ENCODE results near the gene ADCY1. TPM values are rescaled to one million over a fixed set of nuclear protein-coding genes. Genes with fewer than 3 reads are reported as not detected.
"Not testable (repeated sequence)": the region's sequence is repeated elsewhere in the genome, so short reads cannot be mapped to it uniquely, and the experiment has no call there.

The ADCY1 gene
- total RNA-seq, 1 experiment from 2014 or later, result 3.1 TPM

DNA sequence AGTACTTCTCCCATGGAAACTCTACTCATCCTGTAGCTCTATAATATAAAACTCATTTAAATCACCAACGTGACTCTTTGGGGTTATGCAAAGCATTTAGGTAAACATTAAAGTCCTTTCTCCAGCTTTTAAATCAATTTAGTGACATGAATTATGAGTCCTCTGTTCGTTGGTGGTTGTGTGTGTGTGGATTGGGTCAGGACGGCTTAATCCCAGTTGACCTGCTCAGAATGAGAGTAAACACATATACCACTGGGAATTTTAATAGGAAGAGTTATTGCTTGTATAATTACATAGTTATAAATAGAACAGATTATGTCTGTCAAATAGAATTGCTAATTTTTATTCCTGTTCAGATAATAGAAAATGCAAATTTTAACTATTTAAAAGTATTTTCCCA is 30.7 kb upstream of the ADCY1 start:
- Histone ChIP-seq H3K4me3 (ENCODE audit: low read length) (no peak overlapping the region), H3K79me2 (ENCODE audit: low read length) (no peaks in the 10 kb centered on the region), H3K4me1 (ENCODE audit: insufficient read depth, low read length) (no peaks in the 10 kb centered on the region), H3K9me3 (ENCODE audit: low read length) (peaks cover 13% of the 10 kb centered on the region; the same call in 1 of the 2 replicates), H3K27me3 (ENCODE audit: low read length) (no peaks in the 10 kb centered on the region), H4K20me1 (ENCODE audit: low read length) (no peaks in the 10 kb centered on the region), H3K36me3 (ENCODE audit: low read depth, low read length) (no peaks in the 10 kb centered on the region; the same call in 1 of the 2 replicates), H2AFZ (ENCODE audit: low read length) (no peak overlapping the region), H3K9me2 (replicated peaks; ENCODE audit: low read length) (no peaks in the 10 kb centered on the region), H3K9ac (ENCODE audit: low read length) (no peak overlapping the region), H3F3A (ENCODE audit: low read length, unreplicated experiment) (no peaks in the 10 kb centered on the region), H3K4me2 (ENCODE audit: low read length) (no peak overlapping the region), H3K27ac (ENCODE audit: low read length) (no peak overlapping the region)
- POLR2A ChIA-PET (ENCODE audit: unreplicated experiment), result no interaction called here
- CTCF ChIA-PET, result no interaction called here
- intact Hi-C loops (cut with micrococcal nuclease), result no loop called here
- DNase-seq, result no peak
- TF ChIP-seq, protein P1, sequence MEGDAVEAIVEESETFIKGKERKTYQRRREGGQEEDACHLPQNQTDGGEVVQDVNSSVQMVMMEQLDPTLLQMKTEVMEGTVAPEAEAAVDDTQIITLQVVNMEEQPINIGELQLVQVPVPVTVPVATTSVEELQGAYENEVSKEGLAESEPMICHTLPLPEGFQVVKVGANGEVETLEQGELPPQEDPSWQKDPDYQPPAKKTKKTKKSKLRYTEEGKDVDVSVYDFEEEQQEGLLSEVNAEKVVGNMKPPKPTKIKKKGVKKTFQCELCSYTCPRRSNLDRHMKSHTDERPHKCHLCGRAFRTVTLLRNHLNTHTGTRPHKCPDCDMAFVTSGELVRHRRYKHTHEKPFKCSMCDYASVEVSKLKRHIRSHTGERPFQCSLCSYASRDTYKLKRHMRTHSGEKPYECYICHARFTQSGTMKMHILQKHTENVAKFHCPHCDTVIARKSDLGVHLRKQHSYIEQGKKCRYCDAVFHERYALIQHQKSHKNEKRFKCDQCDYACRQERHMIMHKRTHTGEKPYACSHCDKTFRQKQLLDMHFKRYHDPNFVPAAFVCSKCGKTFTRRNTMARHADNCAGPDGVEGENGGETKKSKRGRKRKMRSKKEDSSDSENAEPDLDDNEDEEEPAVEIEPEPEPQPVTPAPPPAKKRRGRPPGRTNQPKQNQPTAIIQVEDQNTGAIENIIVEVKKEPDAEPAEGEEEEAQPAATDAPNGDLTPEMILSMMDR (conservative IDR thresholded peaks at IDR 0.05; ENCODE audit: low read depth, low read length), result no peak
- TF ChIP-seq EZH2 (IDR thresholded peaks at IDR 0.05; ENCODE audit: low read length, unreplicated experiment) (no peak), EZH2phosphoT487 (IDR thresholded peaks at IDR 0.05; ENCODE audit: borderline replicate concordance, low read length) (no peak)
- ATAC-seq, result peak; percentile 38; the same call in 1 of the 2 replicates
- no TSS peak for BruUV-seq (replicated peaks)

DNA sequence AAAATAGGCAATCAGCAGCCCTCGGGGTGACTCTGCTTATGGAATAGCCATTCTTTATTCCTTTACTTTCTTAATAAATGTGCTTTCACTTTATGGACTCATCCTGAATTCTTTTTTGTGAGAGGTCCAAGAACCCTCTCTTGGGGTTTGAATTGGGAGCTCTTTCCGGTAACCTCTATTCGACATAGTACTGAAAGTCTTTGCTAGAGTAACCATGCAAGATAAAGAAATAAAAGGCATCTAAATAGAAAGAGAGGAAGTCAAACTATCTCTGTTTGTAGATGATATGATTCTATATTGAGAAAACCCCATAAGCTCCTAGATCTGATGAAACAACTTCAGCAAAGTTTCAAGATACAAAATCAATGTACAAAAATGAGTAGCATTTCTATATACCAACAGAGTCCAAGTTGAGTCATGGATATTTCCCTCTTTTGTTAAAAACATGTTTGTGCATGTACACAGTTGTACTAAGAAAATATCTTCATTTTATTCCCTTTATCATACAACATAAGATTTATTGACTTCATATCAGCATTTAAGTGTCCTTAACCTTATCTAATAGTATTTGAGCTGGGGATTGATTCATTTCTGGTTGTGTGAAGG is 29.0 kb upstream of the ADCY1 start:
- intact Hi-C loops (cut with micrococcal nuclease); DNase-seq; H3K27me3 ChIP-seq (ENCODE audit: low read length); CTCF ChIA-PET; H2AFZ ChIP-seq (ENCODE audit: low read length); H3K4me1 ChIP-seq (ENCODE audit: insufficient read depth, low read length); ATAC-seq; H3K79me2 ChIP-seq (ENCODE audit: low read length); H3K4me3 ChIP-seq (ENCODE audit: low read length); H3K9me2 ChIP-seq (replicated peaks; ENCODE audit: low read length); POLR2A ChIA-PET (ENCODE audit: unreplicated experiment); H3K27ac ChIP-seq (ENCODE audit: low read length); H3K9me3 ChIP-seq (ENCODE audit: low read length); H3K9ac ChIP-seq (ENCODE audit: low read length); H3F3A ChIP-seq (ENCODE audit: low read length, unreplicated experiment); H3K36me3 ChIP-seq (ENCODE audit: low read depth, low read length); H4K20me1 ChIP-seq (ENCODE audit: low read length); BruUV-seq (replicated peaks); H3K4me2 ChIP-seq (ENCODE audit: low read length): not testable (repeated sequence)

DNA sequence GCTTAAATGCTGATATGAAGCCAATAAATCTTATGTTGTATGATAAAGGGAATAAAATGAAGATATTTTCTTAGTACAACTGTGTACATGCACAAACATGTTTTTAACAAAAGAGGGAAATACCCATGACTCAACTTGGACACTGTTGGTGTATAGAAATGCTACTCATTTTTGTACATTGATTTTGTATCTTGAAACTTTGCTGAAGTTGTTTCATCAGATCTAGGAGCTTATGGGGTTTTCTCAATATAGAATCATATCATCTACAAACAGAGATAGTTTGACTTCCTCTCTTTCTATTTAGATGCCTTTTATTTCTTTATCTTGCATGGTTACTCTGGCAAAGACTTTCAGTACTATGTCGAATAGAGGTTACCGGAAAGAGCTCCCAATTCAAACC is 25.3 kb upstream of the ADCY1 start:
- H3K9ac ChIP-seq (ENCODE audit: low read length); H3F3A ChIP-seq (ENCODE audit: low read length, unreplicated experiment); H3K36me3 ChIP-seq (ENCODE audit: low read depth, low read length); H3K4me1 ChIP-seq (ENCODE audit: insufficient read depth, low read length); H2AFZ ChIP-seq (ENCODE audit: low read length); H3K4me3 ChIP-seq (ENCODE audit: low read length); H3K27me3 ChIP-seq (ENCODE audit: low read length); CTCF ChIA-PET; H3K9me3 ChIP-seq (ENCODE audit: low read length); H3K27ac ChIP-seq (ENCODE audit: low read length); POLR2A ChIA-PET (ENCODE audit: unreplicated experiment); DNase-seq; H3K4me2 ChIP-seq (ENCODE audit: low read length); H4K20me1 ChIP-seq (ENCODE audit: low read length); H3K9me2 ChIP-seq (replicated peaks; ENCODE audit: low read length); ATAC-seq; H3K79me2 ChIP-seq (ENCODE audit: low read length); BruUV-seq (replicated peaks); intact Hi-C loops (cut with micrococcal nuclease): not testable (repeated sequence)

DNA sequence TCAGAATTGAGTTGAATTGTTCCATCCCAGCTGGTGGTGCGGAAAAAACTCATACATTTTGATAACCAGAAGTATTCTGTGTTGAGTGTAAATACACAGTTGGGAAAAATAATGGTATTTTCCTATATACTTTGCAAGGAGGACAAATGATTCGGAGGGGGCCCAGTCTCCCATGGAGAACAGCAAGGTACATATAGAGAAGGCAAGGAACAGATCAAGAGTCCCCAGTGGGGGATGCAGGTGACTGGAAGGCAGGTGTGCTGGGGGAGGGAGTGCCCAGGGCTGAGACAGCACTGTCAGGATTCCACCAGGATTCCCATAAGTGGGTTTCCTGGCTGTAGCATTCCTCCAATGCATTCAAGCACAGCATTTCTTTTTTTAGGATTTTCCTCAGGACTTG is 10.8 kb upstream of the ADCY1 start:
- H3K27me3 ChIP-seq (ENCODE audit: low read length), result peaks cover 25% of the 10 kb centered on the region
- H3K9ac ChIP-seq (ENCODE audit: low read length), result no peak overlapping the region
- H3K9me3 ChIP-seq (ENCODE audit: low read length), result 0 out of 2 replicates have a peak, but pooled peaks cover 4% of the 10 kb centered on the region
- TF ChIP-seq EZH2 (IDR thresholded peaks at IDR 0.05; ENCODE audit: low read length, unreplicated experiment) (no peak), EZH2phosphoT487 (IDR thresholded peaks at IDR 0.05; ENCODE audit: borderline replicate concordance, low read length) (no peak)
- TF ChIP-seq, protein P1 (conservative IDR thresholded peaks at IDR 0.05; ENCODE audit: low read depth, low read length), result no peak
- CTCF ChIA-PET, result no interaction called here
- H3K9me2 ChIP-seq (replicated peaks; ENCODE audit: low read length), result no peaks in the 10 kb centered on the region
- no peaks in the 10 kb centered on the region for H3K79me2 ChIP-seq (ENCODE audit: low read length)
- DNase-seq, result no peak
- intact Hi-C loops (cut with micrococcal nuclease), result no loop called here
- POLR2A ChIA-PET (ENCODE audit: unreplicated experiment), result no interaction called here
- no peak overlapping the region for H3K4me3 ChIP-seq (ENCODE audit: low read length)
- no peaks in the 10 kb centered on the region for H3K4me1 ChIP-seq (ENCODE audit: insufficient read depth, low read length)
- H3K4me2 ChIP-seq (ENCODE audit: low read length), result no peak overlapping the region
- no TSS peak for BruUV-seq (replicated peaks)
- no peak for ATAC-seq
- H2AFZ ChIP-seq (ENCODE audit: low read length), result no peak overlapping the region
- H3K27ac ChIP-seq (ENCODE audit: low read length), result no peak overlapping the region
- H3K36me3 ChIP-seq (ENCODE audit: low read depth, low read length), result no peaks in the 10 kb centered on the region
- no peaks in the 10 kb centered on the region for H3F3A ChIP-seq (ENCODE audit: low read length, unreplicated experiment)
- H4K20me1 ChIP-seq (ENCODE audit: low read length), result no peaks in the 10 kb centered on the region

Measured in PC-3 (cell line).